GM21381 (cell line): Measurements from ENCODE around the gene WWOX.

Experiments used
- ATAC-seq: cut with Tn5 transposase; IDR thresholded peaks from one replicate; pipeline ENCODE4 v1.9.1; 2021; ENCODE audit warnings: mild to moderate bottlenecking, moderate library complexity; ENCODE audit not compliant: unreplicated experiment

Gene WWOX

DNA sequence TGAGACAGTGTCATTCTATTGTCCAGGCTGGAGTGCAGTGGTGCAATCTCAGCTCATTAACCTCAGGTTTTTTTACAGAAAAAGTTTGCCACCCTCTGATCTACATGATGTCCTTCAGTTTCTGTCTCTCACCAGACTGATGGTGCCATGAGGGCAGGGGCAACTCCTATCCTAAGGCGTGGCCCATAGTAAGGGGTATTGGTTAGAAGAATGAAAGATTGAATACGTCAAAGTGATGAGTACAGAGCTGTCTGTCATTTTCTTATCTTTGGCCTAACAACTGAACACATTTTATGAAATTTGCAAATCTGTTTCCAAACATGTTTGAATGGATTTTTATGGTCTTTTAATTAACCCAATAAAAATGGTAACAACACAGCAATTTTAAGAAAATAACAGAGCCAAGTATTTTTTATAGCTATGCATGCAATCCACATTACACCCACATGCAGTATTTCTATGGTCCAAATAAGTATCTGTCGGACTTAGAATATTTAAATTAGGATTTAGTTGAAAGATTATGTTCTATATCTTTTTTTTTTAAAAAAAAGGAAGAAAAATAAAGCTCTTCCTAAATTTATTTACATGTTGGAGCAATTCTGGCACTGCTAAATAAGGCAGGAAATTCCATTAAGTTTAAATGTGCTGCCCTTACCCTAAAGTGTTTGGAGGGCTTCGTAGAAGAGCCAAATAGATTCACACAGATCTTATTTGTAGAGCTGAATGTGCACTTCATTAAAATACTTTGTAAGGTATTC lies 192.8 kb downstream of the WWOX start:
- ATAC-seq = no peak

DNA sequence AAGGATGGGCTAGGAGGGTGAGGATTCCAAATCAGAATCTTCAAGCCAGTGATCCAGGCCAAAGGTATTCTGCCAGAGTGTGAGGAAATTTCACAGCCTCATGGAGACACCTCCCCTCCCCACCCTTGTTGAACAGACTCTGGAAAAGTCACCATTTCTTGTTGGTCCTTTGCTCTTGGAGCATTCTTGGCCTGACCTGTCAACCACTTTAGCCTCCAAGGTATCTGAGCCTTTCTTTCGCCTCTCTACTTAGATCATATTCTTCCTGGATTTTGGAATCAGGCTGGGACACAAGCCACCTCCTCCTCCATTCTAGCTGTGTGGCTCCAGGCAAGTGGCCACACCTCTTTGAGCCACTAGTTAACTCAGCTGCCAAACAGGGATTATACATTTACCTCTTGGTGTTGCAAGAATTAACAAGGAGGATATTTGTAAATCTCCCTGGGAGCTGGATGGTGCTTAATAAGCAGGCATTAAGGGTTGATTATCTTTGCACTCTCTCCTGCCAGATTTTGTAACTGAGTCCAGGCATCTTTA lies 193.5 kb downstream of the WWOX start:
- ATAC-seq = no peak

DNA sequence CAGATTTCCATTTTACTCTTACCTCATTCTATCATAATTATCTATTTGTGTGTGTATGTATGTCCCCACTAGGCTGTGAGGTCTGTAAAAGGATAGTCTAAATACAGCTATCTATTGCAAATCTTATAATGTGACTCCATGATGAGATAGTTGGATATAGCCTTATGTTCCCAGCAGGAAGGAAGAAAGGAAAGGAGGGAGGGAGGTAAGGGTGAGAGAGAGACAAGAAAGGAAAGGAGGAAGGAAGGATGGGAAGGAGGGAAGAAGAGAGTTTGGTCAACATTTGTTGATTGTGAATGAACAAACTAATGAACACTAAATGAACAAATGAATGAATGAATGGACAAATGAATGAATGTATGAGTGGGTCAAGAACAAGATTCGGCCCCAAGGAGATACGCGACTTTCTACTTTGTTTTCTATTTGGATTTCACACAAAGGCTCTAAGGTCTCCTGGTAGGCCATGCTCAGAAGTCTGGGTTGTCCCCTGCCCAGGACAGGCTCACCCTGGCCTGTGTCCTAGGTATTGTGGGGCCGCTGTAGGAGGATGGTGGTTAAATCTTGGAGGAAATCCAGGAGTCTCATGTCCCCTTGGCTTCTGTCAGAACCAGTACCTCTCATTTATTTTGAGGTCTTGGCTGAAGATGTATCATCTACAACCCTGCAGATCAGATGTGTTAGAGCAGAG lies 195.2 kb downstream of the WWOX start:
- ATAC-seq = no peak

DNA sequence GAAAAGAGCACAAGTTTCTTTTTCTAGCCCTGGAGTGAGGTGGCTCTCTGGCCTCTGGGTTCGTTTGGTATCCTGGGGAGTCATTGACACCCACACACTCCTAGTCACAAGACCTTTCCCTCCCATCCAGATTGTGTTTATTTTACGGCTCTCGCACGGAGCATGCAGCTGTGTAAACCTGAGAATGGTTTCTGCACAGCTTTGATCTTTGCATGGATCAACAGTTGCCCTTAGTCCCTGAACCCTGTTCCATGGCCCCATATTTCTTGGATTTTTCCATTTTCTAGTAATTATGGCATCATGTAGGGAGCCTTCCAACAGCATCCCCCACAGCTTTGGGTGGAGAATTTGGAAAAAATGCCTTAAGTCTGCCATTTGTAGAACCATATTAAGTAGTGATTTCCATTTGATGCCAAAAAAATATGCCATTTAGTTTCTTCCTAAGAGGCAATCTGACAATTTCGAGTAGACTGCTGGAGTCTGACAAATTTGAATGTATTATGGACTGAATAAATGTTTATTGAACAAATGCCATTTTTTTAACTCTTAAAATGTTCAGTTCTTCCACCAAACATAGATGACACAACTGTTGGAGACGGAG lies 197.7 kb downstream of the WWOX start:
- ATAC-seq = no peak

DNA sequence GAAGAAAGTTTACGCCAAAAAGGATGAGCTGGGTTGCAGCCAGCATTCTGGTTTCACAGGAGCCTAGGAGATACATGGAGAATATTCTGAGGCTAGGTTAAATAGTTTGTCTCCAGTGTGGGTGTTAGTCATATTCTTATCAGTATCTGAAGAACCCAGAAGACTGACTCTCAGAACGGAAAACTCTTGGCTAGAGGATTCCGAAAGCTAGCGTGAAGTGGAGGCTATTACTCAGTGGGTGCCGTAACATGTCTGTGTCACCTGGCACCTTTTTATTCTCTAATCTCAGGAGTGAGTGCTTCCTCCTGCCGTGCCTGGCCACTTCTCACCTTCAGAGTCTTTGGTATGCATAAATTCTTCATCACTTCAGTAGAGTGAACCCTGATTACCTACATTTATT lies 199.5 kb downstream of the WWOX start:
- ATAC-seq = no peak

DNA sequence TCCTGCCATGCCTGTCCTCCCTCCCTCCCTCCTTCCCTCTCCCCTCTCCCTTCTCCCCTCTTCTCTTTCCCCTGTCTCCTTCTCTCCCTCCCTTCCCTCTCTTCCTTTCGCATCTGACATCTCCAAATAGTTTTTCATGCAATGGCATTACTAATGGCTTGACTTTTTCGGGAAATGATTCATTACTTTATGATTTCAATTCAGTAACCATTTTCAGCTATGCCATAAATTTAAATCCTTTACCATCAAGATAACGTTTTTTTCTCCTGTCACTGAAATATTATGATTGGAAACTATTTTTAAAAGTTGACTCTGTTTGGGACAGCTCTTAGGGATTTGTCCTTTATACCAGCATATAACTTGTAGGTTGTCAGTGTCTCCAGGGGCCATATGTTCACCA lies 201.0 kb downstream of the WWOX start:
- no peak for ATAC-seq

DNA sequence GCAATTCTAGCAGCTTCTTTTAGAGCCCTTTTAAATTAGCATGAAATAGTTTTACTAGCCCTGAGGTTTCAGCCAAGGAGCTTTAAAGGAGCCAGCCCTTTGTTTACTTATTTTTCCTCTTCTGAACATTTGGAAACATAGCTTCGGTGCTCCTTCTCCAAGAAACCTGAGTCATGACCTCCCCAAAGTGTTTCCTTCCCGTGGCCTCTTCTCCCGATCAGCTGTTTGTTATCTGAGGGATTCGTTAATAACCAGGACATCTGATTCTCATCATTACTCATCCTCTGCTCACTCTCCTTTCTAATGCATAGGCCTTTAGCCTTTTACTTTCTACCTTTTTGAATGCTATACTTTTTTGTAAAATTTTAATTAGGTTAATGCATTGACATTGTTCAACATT lies 204.5 kb downstream of the WWOX start:
- ATAC-seq = no peak

DNA sequence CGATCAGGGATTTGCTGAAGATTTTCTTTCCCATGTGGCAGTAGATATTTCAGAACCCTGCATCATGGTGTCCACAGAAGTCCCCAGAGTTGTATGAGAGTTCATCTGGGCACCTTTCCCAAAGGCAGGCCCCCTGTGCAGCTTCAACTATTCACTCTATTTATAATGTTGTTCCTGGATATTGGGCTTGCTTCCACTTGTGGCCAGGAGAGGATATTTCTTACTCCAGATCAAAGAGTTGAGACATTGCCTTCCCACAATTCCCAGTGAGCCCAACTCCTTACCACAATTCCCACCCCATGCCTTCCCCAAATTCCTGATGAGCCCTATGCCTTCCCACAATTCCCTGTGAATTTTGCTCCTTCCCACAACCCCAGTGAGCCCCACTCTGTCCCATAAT lies 206.9 kb downstream of the WWOX start:
- ATAC-seq = no peak

DNA sequence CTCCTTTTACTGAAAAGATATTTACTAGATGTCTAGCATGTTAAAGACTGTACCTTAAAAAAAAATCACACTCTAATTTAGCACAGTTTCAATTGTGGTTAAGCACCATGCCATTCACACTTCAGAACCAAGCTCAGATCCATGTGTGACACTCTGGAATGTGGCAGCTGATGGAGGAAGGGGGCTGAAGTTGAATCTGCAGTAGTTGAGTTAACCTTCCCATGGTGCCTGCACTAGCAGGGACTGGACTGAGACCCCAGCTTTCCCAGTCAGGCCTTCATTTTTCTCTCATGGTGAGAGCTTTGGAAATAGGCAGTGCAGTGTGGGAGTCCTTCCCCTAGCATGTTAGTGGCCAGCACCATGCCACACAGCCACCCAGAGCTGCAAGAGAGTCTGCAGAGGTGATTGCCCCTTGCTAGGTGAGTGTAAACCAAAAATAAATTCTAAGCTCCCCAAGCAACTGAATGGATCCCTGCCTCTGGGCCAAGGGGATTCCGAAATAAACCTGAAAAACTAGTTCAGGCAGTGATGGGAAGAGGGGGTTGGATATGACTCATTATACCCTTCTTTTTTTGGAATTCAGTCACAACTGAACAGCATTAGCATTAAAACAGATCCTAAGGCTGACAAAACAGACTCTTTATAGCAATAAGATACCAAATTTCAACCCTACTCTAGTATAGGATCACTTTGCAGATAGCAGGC lies 208.5 kb downstream of the WWOX start:
- ATAC-seq = no peak

DNA sequence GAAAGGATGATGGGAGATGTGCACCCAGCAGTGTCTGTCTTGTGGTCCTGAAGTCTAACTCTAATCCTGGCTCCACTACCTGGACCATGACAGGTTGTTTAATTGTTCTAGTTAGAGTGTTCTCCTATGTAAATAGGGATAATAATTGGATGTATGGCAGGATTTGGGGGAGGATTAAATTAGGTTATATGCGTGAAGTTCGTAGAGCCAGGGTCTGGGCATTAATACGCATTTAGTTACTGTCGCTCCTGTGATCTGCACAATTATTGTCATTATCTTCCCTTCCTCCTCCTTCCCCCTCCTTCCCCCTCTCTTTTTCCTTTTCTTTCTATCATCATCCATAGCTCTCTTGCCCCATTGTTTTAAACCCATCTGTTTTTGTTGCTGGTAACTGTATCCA lies 210.3 kb downstream of the WWOX start:
- no peak for ATAC-seq

DNA sequence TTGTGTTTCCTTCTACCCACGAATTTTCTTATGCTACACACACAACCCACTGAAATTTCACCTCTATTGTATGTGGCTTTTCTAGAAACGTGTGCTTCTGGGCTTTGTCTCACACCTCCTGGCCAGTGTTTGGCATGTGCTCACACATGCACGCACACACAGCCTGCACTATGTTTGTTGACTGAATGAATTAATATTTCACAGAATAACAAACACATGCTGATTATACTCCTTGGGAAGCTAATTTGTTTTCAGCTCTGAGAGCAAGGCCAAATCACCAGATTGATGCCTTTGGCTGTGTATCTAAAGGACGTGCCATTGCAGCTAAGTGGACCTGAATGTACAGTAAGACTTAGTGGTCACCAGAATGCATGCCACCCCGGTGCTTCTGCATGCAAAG lies 210.7 kb downstream of the WWOX start:
- no peak for ATAC-seq

DNA sequence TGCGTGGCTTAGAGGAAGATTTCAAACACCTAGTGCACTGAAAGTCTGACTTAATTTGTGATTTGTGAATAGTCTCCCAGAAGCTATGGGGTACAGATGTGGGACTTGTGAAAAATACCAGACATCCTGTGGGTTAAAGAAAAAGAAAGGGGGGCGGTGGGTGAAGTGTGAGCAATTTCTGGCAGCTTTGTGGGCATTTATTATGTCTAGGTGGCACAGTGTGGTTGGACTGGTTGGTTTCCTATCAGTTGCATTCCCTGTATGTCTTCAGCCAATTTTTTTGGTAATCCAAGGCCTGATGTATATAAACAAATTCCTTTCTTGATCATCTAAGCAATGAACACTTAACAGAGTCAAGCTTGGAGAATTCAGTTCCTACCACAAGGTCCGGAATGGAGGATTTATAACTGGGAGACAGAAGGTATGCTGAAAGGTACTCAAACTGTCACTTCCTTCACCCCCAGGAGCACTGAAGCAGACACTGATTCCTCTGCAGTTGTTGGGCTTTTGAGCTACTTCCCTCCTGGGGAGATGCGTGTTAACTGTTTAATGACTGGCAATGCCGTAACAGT lies 211.6 kb downstream of the WWOX start:
- ATAC-seq = no peak

DNA sequence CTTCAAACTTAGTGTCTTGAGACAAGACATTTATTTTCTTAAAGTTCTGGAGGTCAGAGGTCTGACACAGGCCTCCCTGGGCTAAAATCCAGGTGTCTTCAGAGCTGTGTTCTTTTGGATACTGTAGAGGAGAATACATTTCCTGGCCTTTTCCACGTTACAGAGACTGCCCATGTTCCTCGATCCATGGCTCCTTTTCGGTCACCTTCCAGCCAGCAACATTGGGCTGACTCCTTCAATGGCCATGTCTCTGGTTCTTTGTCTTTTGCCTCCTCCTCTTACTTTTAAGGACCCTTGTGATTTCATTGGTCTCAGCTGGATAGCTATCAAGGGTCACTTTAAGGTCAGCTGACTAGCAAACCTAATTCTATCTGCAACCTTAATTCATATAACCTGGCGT lies 212.4 kb downstream of the WWOX start:
- ATAC-seq = no peak

DNA sequence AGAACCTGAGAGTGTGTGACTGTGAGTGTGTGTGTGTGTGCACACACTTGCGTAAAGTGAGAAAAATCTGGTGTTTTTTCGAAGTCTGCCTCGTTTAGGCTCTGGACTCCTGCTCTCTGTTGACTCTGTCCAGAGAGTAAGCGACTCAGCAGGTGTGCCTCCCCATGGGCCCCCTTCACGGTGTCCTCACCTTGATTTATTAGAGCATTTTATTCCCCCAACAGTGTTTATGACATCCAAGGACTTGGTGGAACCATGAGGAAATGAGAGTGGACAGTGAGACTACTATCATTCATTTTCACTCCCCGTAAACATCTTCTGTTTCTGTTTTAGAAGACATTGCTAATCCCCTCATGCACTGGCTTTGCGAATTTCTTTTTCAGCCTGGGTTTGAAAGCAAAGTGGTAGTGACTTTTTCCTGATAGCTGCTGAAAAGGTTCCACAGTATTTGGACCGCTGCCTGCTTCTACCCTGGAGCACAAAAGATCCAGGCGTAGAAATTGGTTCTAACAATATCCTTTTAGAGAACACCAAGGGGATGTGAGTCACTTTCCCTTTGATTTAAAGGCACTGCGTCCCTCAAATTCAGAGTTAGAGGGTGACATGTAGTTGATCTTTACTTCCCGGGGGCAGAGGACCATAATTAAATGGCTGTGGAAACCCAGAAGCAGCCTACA lies 218.2 kb downstream of the WWOX start:
- ATAC-seq = no peak

DNA sequence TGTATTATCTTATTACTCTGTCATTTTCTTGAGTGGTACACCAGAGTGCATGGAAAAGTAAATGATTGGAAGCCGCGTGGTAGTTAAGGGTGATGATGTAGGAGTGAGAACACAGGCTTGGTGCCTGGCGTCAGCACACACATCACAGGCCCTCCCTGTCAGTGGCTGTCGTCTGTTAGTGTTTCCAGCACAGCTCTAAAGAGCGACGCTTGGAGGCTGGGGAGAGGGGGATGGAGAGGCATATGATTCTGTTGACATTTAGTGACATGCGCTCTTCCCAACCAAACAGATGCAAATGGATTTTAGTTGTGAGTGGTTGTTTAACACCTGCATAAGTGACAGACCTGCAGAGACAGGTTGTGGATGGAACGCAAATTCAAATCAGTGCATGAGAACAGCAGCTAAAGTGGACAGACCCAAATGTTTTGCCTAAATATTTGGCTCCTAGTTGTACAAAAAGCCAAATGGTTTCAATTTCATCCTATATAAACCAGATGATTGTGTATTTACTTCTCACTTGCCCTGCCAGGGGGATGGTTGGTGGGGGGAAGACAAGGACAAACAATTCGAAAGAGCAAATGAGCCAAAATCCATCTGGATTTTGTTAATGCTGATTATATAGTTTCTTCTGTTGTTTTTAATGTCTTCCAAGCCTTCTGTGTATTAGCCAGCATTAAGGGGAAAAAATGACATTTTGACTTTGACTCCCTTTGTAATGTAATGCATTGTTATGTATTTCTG lies 222.3 kb downstream of the WWOX start:
- ATAC-seq = no peak

DNA sequence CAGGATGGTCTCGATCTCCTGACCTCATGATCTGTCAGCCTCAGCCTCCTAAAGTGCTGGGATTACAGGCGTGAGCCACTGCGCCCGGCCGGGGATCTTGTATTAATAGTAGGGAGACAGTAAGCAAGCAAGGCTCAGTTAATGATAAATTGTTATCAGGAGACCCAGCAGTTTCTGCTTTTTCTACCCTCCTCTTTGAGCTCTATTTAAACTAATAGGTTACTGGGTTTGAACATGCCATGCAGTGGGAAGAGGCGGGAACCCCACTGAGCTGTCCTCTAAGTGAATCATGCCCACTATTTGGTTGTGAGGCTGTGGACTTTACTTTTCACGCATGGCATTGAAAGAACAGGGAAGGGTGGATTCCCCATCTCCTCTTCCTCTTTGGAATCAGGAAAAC lies 223.9 kb downstream of the WWOX start:
- no peak for ATAC-seq

DNA sequence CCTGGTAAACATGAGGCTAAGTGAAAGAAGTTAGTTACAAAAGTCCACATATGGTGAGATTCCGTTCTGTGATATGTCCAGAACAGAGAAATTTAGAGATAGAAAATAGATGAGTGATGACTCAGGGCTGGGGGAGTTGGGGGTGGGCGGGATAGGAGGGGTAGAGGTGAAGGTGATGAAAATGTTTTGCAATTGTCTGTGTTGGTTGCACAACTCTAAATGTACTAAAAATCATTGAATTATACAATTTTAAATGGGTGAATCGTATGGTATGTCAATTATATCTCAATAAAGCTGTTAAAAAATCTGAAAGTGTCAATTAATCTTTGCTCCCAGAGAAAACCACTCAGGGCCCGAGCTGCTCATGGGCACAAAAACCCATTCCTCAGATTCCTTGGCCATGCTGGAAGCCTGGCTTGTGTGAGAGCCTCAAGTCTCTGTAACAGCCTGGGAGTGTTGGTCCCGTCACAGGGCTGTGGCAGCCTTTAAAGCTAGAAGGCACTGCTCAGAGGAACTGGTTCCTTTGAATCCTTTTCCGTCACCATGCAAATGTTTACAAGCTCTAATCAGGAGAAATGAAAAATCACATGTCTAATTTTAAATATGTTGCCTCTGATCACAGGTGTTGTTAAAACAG lies 225.3 kb downstream of the WWOX start:
- ATAC-seq = no peak

DNA sequence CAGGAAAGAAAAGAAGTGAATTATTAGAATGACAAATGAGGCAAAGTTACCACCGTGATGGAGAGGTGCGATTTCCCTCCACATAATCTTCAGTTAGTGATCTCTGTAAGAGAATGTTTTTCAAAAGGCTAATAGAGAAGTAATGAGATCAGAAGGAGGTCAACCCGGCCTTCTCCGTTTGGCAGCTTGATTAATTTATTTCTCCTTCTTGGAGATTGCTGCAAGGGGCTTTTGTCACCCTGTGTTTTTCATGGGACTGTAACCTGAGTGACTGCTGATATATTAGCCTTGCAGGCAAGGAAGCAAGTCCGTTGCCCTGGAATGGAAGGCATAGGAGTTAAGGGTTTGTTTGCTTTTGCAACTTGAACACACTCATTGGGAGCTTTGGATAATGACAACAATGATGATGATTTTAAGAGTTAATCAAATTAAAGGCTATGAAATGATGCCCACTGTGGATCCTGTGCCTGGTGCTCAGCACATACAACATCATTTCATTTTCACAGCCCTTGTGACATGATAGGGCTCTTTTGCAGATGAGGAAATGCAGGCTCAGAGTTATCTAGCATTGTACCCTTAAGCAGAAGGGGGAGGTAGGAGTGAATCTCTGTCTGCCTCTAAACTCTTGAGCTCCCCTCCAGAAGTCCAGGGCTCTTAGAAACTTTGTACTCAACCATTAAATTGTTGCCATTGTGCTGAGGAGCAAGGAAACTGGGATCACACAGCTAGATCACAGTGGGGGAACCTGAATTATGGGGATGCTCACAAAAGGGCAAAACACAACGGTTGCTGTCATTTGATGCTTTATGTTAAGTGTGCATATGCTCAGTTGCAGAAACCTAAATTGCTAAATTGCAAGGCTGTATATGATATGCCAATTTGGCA lies 226.3 kb downstream of the WWOX start:
- ATAC-seq = no peak
